Stimulated activated naive B cell treated with anti-CD40 and anti-IgM and Interleukin-4, amounts not matched to agents 10 μg/mL and 1 μg/mL and 100 μg/mL, for 72 hours (primary cell): ENCODE results near the gene FDX1.
A peak's percentile ranks its signal among the peaks of the same experiment; 100 is the strongest.

Experiments
- ATAC-seq, 2 donors: fragments of 150-1000 bp; cut with Tn5 transposase; replicated peaks; 2 replicates each; pipeline ENCODE4 v1.10.0; 2021; ENCODE audit warnings: moderate library complexity in 1 of 2
- DNase-seq: peaks from one replicate; pipeline ENCODE4 v3.0.0; 2021
- H3K27ac Mint-ChIP-seq: one replicate; pipeline ENCODE4 v1.8.0; 2022; ENCODE audit warnings: mild to moderate bottlenecking, mixed read lengths
- H3K27me3 Mint-ChIP-seq, 2 donors: one replicate each; pipeline ENCODE4 v1.8.0; 2022; ENCODE audit warnings: mixed read lengths in 2 of 2
- H3K36me3 Mint-ChIP-seq, 2 donors: one replicate each; pipeline ENCODE4 v1.8.0; 2022; ENCODE audit warnings: mixed read lengths in 2 of 2, mild to moderate bottlenecking in 1 of 2
- H3K4me1 Mint-ChIP-seq, 2 donors: one replicate each; pipeline ENCODE4 v1.8.0; 2022; ENCODE audit warnings: mixed read lengths in 2 of 2, mild to moderate bottlenecking in 1 of 2
- H3K4me3 Mint-ChIP-seq, 2 donors: one replicate each; pipeline ENCODE4 v1.8.0; 2022; ENCODE audit warnings: mild to moderate bottlenecking in 2 of 2, mixed read lengths in 2 of 2, moderate library complexity in 1 of 2
- H3K9me3 Mint-ChIP-seq, 2 donors: one replicate each; pipeline ENCODE4 v1.8.0; 2022; ENCODE audit warnings: mixed read lengths in 2 of 2, mild to moderate bottlenecking in 1 of 2

Gene FDX1

DNA sequence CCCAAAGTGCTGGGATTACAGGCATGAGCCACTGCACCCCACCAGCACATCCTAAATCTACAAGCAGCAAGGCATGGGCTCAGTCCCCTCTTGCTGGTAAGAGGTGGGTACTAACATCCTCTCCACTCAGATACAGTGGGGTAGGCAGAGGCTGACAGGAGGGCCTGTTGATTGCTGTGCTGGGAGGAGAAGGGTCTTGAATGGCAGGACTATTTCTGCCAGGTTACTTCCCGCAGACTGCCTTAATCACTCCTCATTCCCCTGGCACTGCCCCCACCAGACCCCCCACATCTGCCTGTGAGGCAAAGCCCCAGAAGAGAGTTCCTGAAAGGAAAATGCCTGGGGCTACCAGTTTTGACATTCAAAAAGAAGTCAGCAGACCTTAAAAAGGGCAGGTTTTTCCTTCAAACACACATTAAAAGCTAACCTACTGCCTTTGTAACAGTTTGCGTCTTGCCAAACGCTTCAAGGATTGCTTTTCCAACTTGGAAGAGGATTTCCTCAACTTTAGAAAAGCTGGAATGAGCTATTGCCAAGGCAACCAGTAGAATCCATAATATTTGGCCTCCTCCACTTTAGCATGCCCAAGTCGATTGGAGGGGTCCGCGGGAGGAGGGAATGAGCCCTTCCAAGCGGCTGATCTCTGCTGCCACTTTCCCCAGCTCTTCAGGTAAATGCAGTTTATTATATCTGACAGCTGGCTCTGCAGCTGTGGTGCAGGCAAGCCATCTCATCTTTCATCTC, 62.0 kb downstream of the FDX1 start:
- ATAC-seq (no peak), DNase-seq (no peak)
- H3K36me3 Mint-ChIP-seq = no peaks in the 10 kb centered on the region
- H3K9me3 Mint-ChIP-seq = no peaks in the 10 kb centered on the region
- peaks cover 6 to 7% of the 10 kb centered on the region in 2 donors for H3K27me3 Mint-ChIP-seq
- no peaks in the 10 kb centered on the region for H3K4me1 Mint-ChIP-seq
- no peak overlapping the region for H3K27ac Mint-ChIP-seq
- no peak overlapping the region for H3K4me3 Mint-ChIP-seq

DNA sequence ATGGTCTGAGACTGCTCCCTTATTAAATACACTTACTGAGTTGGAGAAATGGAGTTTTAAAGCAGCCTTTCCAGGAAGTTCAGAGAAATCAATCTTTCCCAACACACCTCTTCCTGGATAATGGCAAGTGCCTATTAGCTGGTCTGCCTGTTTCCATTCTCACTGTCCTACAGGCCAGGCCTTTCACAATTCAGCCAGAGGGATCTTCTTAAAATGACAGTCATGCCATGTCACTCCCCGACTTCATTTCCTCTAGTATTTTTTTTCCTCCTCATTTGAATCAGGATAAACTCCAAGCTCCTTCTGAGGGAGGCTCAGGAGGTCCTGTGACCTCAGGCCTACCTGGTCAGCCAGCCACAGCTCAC, 62.6 kb downstream of the FDX1 start:
- Mint-ChIP-seq H3K4me3 (no peak overlapping the region), H3K27ac (no peak overlapping the region), H3K9me3 (no peaks in the 10 kb centered on the region), H3K4me1 (peaks cover 0 to 1% of the 10 kb centered on the region in 2 donors), H3K27me3 (peaks cover 4 to 6% of the 10 kb centered on the region in 2 donors), H3K36me3 (no peaks in the 10 kb centered on the region)
- no peak for DNase-seq
- no peak for ATAC-seq

DNA sequence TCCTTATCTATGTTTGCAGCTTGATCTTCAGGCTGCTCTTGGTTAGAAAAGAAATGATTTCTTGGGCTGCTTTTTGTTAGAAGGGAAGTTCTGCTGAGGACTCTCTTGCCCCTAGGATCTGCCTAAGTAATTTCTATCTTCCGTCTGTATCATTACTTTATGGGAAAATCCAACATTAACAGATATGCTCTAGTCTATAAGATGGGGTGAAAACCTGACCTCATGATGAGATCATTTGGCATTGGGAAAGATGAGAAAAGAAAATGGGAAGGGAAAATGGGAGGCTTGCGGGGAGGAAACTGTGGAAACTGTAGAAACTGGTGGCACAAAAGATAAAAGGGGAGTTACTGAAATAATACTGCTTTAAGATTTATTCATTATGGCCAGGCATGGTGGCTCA, 63.6 kb downstream of the FDX1 start:
- ATAC-seq = no peak
- H3K4me1 Mint-ChIP-seq = peaks cover 0 to 1% of the 10 kb centered on the region in 2 donors
- H3K27me3 Mint-ChIP-seq = peaks cover 4 to 6% of the 10 kb centered on the region in 2 donors
- H3K27ac Mint-ChIP-seq = no peak overlapping the region
- no peaks in the 10 kb centered on the region for H3K9me3 Mint-ChIP-seq
- DNase-seq = no peak
- H3K36me3 Mint-ChIP-seq = no peaks in the 10 kb centered on the region
- H3K4me3 Mint-ChIP-seq = no peak overlapping the region

DNA sequence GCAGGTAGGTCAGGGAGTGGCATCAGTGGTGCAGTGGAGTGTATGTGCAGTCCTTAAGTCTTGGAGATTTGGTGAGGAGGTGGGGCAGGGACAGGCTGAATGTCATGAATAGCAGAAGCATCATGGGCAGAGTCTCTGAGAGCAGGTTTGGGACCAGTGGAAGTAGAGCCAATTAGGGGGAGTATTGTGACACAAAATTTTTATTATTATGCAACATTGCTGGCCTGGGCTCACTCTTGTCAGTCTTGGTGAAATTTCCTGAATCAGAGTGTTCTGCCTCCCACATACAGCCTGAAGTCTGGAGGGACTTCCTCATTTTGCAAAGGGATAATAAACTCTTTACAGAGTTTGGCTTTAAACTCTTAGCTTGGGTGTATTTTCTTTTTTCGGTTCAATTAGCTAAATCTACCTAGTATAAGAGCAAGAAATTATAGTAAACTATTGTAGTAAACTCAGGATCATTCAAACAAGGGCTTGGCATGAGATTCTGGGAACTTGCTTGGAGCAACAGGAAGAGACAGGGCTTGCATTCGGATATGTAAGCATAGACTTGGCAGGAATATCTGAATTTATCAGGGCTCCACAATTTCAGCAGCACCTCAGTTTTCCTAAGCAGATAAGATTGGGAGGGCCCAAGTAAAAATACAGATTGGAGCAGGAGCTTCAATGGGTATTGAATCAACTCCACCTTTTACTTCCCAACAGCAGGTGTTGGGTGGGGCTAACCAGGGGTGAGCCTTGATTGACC, 67.7 kb downstream of the FDX1 start:
- H3K9me3 Mint-ChIP-seq = no peaks in the 10 kb centered on the region
- no peak for ATAC-seq
- no peak overlapping the region for H3K27ac Mint-ChIP-seq
- no peaks in the 10 kb centered on the region for H3K36me3 Mint-ChIP-seq
- DNase-seq = no peak
- H3K27me3 Mint-ChIP-seq = peaks cover 4 to 11% of the 10 kb centered on the region in 2 donors
- peaks cover 0 to 1% of the 10 kb centered on the region in 2 donors for H3K4me1 Mint-ChIP-seq
- H3K4me3 Mint-ChIP-seq = no peak overlapping the region

DNA sequence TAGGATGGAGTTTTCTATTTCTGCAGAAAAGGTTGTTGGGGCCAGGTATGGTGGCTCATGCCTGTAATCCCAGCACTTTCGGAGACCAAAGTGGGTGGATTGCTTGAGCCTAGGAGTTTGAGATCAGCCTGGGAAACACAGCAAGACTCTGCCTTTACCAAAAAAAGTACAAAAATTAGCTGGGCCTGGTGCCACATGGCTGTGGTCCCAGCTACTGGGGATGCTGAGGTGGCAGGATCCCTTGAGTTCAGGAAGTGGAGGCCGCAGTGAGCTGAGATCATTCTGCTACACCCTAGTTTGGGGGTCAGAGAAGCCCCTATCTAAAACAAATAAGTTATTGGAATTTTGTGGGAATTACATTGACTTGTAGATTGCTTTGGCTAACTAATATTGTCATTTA, 71.7 kb downstream of the FDX1 start:
- H3K4me1 Mint-ChIP-seq = peaks cover 0 to 1% of the 10 kb centered on the region in 2 donors
- H3K36me3 Mint-ChIP-seq = no peaks in the 10 kb centered on the region
- H3K27me3 Mint-ChIP-seq = peaks cover 0 to 6% of the 10 kb centered on the region in 2 donors
- ATAC-seq (no peak), DNase-seq (no peak)
- no peak overlapping the region for H3K27ac Mint-ChIP-seq
- H3K4me3 Mint-ChIP-seq = no peak overlapping the region
- no peaks in the 10 kb centered on the region for H3K9me3 Mint-ChIP-seq

DNA sequence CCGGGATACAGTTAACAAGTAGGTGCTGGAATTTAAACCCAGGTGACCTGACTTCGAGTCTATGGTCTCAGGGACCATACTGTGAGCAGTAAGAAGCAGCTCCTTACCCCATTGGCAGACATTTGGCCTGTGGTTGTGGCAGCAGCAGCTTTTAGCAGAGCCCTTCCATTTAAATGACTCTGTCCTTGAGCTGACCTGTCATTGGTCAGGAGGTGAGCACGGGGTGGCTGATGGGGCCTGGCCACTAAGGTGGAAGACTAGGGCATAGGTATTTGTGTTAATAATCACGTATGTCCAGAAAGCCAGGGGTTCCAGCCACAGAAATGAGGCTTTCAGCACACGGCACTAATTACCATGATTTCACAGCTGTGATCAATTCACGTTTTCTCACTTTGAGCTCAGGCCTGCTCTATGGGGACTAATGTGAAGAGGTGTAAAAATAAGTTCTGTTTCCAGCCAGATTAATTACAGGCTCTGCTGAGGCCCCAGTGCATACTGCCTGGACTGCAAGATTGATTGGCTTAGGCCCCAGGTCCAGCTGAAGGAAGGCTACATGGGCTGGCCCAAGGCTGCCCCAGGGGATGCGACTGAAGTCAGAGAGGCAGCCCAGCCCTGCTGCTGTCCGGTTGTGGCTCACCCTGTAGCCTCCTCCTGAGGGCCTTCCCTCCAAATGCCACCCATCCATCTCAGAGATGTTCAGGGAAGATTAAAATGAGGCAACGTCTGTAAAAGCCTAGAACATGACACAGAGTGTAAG, 76.0 kb downstream of the FDX1 start:
- Mint-ChIP-seq H3K9me3 (no peaks in the 10 kb centered on the region), H3K27me3 (peaks cover 7 to 9% of the 10 kb centered on the region in 2 donors), H3K36me3 (peaks cover 1 to 3% of the 10 kb centered on the region in 2 donors), H3K4me1 (no peaks in the 10 kb centered on the region), H3K27ac (no peak overlapping the region), H3K4me3 (no peak overlapping the region)
- DNase-seq = no peak
- no peak for ATAC-seq

DNA sequence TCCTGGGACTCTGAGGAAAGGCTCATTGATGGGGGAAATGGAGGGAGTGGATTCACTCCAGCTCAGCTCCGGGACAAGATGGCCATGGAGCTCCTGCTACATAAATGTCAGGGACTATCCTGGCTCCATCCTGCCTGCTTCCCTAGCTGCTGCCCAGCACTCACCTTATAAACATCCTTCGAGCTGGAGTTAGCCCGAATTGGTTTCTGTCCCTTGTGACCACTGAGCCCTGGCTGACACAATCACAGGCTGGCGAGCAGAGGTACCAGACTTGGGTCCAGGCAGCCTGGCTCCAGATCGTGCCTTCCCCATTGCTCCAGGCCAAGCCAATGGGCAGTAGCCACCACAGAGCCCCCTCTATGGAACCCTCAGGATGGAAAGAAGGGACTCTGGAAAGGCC, 77.6 kb downstream of the FDX1 start:
- H3K4me1 Mint-ChIP-seq = no peaks in the 10 kb centered on the region
- DNase-seq (no peak), ATAC-seq (no peak)
- H3K4me3 Mint-ChIP-seq = no peak overlapping the region
- H3K27me3 Mint-ChIP-seq = peaks cover 7 to 12% of the 10 kb centered on the region in 2 donors
- H3K9me3 Mint-ChIP-seq = no peaks in the 10 kb centered on the region
- peaks cover 1 to 3% of the 10 kb centered on the region in 2 donors for H3K36me3 Mint-ChIP-seq
- no peak overlapping the region for H3K27ac Mint-ChIP-seq

DNA sequence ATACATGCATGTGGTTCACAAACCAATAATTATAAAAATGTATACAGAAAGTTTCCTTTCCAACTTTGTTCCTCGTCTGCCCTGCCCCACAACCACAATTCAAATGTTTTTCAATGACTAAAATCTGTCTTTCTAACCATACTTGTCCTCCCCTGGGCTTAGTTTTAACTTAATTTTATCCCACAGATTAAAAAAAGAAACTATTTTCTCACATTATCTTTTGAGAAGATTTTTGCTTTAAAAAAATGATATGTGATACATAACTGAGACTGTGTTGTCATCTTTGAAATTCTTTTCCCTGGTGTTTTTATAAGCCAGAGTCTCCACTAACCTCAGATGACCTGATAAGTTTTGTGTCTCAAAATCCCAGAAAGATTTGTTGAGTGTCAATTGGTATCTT, 79.0 kb downstream of the FDX1 start:
- peaks cover 19 to 22% of the 10 kb centered on the region in 2 donors for H3K27me3 Mint-ChIP-seq
- no peak overlapping the region for H3K4me3 Mint-ChIP-seq
- no peaks in the 10 kb centered on the region for H3K4me1 Mint-ChIP-seq
- peaks cover 1 to 3% of the 10 kb centered on the region in 2 donors for H3K36me3 Mint-ChIP-seq
- ATAC-seq (no peak), DNase-seq (no peak)
- H3K9me3 Mint-ChIP-seq = no peaks in the 10 kb centered on the region
- no peak overlapping the region for H3K27ac Mint-ChIP-seq

DNA sequence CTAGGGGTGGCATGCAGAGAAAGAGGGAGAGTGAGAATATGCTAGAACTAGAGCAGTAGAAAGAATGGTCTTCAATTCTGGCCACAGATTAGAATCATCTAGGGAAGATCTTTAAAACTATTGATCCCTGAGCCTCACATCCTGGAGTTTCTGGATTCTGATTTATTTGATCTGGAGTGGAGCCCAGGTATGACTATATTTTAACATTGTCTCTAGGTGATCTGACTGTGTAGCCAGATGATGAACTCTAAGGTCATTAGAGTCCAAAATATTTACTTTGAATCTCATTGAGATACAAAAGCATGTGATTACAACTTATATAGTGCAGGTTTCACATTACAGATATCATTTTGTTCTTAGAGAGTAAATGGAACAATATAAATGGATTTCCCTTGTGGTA, 79.7 kb downstream of the FDX1 start:
- DNase-seq (no peak), ATAC-seq (no peak)
- Mint-ChIP-seq H3K36me3 (peaks cover 1 to 3% of the 10 kb centered on the region in 2 donors), H3K4me1 (no peaks in the 10 kb centered on the region), H3K4me3 (no peak overlapping the region), H3K27ac (no peak overlapping the region), H3K9me3 (no peaks in the 10 kb centered on the region), H3K27me3 (peaks cover 19 to 25% of the 10 kb centered on the region in 2 donors)

DNA sequence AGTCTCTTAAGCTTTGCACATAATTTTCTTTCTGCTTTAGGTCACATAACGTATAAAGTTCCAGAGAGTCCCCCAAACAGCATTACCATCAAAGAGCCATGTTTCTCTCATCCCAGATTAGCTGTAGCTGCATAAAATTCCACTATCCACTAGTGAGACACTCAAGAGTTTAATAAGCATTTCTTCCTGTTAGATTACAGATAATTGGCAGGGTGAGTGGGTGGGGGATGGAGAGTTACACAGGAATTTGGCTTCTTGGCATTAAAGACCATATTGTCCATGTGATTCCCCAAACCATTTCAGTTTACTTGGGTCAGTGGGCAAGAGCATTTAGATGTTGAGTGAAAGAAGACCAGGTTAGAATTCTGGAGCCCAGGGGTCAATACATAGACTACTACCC, 82.3 kb downstream of the FDX1 start:
- Mint-ChIP-seq H3K4me3 (no peak overlapping the region), H3K4me1 (no peaks in the 10 kb centered on the region), H3K9me3 (no peaks in the 10 kb centered on the region), H3K36me3 (peaks cover 1 to 2% of the 10 kb centered on the region in 2 donors), H3K27ac (peak overlapping the region; percentile 38), H3K27me3 (peaks cover 19 to 25% of the 10 kb centered on the region in 2 donors)
- ATAC-seq (no peak), DNase-seq (no peak)

DNA sequence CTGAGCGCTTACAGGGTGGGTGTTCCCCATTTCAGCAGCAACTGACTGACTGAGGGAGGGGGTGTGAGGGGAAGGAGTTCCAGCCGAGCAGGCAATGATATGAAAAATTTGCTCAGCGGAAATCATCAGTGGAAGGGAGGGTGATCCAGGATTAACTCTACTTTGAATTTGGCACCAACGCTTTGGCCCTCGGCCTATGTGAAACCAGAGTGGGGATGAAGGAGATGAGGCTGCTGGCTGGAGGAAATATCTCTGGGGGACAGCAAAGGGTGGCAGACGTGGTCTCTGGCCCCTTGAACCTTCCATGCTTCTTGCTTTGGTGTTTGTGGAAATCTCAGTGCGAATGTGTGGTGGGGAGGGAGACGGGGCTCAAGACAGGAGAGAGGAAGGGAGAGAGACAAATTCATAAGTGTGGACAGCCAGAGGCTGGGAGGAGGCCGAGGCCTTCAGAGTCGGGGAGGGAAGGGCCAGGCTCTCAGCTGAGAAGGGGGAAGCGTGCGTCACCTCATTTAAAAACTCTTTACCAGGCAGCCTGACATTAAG, 83.6 kb downstream of the FDX1 start:
- H3K27ac Mint-ChIP-seq = no peak overlapping the region
- peaks cover 1 to 5% of the 10 kb centered on the region in 2 donors for H3K9me3 Mint-ChIP-seq
- ATAC-seq (no peak), DNase-seq (no peak)
- peaks cover 12 to 22% of the 10 kb centered on the region in 2 donors for H3K27me3 Mint-ChIP-seq
- no peaks in the 10 kb centered on the region for H3K4me1 Mint-ChIP-seq
- no peak overlapping the region for H3K4me3 Mint-ChIP-seq
- no peaks in the 10 kb centered on the region for H3K36me3 Mint-ChIP-seq

DNA sequence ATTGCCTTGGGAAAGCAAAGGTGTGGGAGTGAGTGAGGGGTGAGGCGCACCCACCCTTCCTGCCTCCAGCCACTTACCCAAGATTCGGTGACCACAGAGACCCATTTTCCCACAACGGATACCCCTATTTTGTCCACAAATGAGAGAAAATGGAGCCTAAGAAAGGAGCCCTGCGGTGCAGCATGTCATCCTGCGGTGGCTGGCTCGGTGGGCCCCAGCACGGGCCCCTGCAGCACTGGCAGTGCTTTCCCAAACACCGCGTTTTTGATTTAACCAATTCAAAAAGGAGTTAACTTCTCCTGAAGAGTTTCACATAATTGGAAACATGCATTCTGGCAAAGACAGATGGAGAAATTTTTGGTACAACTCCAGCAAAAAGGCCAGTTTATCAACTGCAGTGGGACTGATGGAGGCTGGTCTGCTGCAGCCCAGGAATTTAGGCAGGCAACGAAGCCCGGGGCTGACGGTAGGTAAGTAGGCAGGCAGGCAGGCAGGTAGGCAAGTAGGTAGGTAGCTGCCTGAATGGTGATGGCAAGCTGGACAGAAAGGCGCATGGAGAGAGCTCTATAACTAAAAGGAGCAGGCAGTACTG, 84.2 kb downstream of the FDX1 start:
- DNase-seq = no peak
- no peak for ATAC-seq
- H3K36me3 Mint-ChIP-seq = no peaks in the 10 kb centered on the region

More for the DNA sequence above, 84.2 kb downstream of the FDX1 start:
- H3K4me1 Mint-ChIP-seq = no peaks in the 10 kb centered on the region
- peaks cover 12 to 22% of the 10 kb centered on the region in 2 donors for H3K27me3 Mint-ChIP-seq
- no peak overlapping the region for H3K27ac Mint-ChIP-seq
- no peak overlapping the region for H3K4me3 Mint-ChIP-seq
- peaks cover 3 to 7% of the 10 kb centered on the region in 2 donors for H3K9me3 Mint-ChIP-seq
